ENCODE results near the gene ABCA1.

ABCA1 gene

DNA sequence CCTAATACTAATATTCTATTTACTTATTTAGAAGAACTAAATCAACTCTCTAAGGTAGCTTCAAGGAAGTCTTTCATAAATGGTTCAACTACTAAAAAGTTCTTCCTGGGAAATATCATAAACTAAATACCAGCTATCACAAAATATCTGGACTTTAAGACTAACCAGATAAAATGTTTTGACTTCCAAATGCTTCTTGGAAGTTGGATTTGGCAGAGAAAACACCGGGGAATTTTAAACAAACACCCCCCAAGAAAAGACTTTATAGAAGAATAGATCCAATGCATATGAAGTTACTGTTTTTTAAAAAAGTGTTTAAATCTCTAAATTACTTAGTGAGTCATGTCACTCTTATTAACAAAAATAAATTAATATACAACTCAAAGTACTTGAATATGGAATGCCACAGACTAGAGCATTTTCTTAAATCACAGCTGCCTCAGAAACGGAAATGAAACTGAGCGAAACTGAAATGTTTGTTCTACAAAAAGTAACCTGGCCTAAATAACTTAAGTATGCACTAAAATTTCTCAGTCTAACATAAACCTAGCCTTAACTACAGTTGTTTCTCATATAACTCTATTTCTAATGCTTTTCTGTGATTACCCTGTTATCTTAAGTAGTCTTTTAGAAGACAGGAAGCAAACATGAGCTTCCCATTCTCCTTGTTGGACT lies 6.8 kb downstream of the ABCA1 start:
- peak overlapping the region; percentile 97 for H3K27ac ChIP-seq (ENCODE audit: low read depth, low read length)
- no peak overlapping the region for H2AFZ ChIP-seq (ENCODE audit: low read depth, low read length, severe bottlenecking)
- H4K20me1 ChIP-seq (ENCODE audit: low read depth, low read length) = no peaks in the 10 kb centered on the region
- peak overlapping the region; percentile 92 for H3K4me2 ChIP-seq (ENCODE audit: low read depth, low read length, poor library complexity, severe bottlenecking)
- H3K9ac ChIP-seq (ENCODE audit: low read length) = peak overlapping the region; percentile 34
- H3K9me3 ChIP-seq (ENCODE audit: insufficient read depth, low read length) = no peaks in the 10 kb centered on the region
- H3K9me2 ChIP-seq (replicated peaks; ENCODE audit: insufficient read depth, low read length) = no peaks in the 10 kb centered on the region
- peaks cover 30% of the 10 kb centered on the region for H3F3A ChIP-seq (ENCODE audit: insufficient read depth)
- H3K36me3 ChIP-seq (ENCODE audit: low read length) = no peaks in the 10 kb centered on the region
- no peak for TF ChIP-seq EZH2phosphoT487 (conservative IDR thresholded peaks at IDR 0.05; ENCODE audit: low read length)
- TF ChIP-seq, protein P1, sequence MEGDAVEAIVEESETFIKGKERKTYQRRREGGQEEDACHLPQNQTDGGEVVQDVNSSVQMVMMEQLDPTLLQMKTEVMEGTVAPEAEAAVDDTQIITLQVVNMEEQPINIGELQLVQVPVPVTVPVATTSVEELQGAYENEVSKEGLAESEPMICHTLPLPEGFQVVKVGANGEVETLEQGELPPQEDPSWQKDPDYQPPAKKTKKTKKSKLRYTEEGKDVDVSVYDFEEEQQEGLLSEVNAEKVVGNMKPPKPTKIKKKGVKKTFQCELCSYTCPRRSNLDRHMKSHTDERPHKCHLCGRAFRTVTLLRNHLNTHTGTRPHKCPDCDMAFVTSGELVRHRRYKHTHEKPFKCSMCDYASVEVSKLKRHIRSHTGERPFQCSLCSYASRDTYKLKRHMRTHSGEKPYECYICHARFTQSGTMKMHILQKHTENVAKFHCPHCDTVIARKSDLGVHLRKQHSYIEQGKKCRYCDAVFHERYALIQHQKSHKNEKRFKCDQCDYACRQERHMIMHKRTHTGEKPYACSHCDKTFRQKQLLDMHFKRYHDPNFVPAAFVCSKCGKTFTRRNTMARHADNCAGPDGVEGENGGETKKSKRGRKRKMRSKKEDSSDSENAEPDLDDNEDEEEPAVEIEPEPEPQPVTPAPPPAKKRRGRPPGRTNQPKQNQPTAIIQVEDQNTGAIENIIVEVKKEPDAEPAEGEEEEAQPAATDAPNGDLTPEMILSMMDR (IDR thresholded peaks at IDR 0.05; ENCODE audit: insufficient read depth, low read length, poor library complexity, severe bottlenecking) = no peak
- peak overlapping the region; percentile 31 for H3K4me3 ChIP-seq (ENCODE audit: insufficient read depth, low read length, poor library complexity, severe bottlenecking)
- H3K79me2 ChIP-seq (ENCODE audit: insufficient read depth, low read length) = no peaks in the 10 kb centered on the region
- no peaks in the 10 kb centered on the region for H3K27me3 ChIP-seq (ENCODE audit: low read length)

DNA sequence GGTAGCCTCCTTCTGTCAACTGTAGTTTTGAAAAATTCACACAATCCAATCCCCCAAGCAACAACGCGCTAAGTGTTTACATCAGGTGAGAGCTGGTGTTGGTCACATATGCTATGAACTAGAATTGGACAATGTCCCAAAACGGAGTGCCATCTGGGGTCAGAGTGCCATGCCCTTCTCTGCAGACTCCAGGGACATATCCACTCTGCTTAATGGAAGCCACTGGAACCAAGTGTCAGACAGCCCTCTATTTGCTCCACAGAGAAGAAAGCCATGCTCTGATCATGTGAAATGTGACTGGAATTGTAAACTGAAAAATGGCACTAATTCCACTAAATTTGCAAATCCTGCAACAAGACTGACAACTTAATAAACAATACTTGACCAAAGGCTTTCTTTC lies 12.2 kb downstream of the ABCA1 start:
- H3K36me3 ChIP-seq (ENCODE audit: low read length) = no peaks in the 10 kb centered on the region
- no peak overlapping the region for H2AFZ ChIP-seq (ENCODE audit: low read depth, low read length, severe bottlenecking)
- no peaks in the 10 kb centered on the region for H3K79me2 ChIP-seq (ENCODE audit: insufficient read depth, low read length)
- H3K9me3 ChIP-seq (ENCODE audit: insufficient read depth, low read length) = no peaks in the 10 kb centered on the region
- no peaks in the 10 kb centered on the region for H4K20me1 ChIP-seq (ENCODE audit: low read depth, low read length)
- no peaks in the 10 kb centered on the region for H3K9me2 ChIP-seq (replicated peaks; ENCODE audit: insufficient read depth, low read length)
- no peaks in the 10 kb centered on the region for H3F3A ChIP-seq (ENCODE audit: insufficient read depth)
- no peak overlapping the region for H3K9ac ChIP-seq (ENCODE audit: low read length)
- no peak overlapping the region for H3K27ac ChIP-seq (ENCODE audit: low read depth, low read length)
- H3K27me3 ChIP-seq (ENCODE audit: low read length) = peaks cover 2% of the 10 kb centered on the region; the same call in 1 of the 2 replicates
- no peak overlapping the region for H3K4me2 ChIP-seq (ENCODE audit: low read depth, low read length, poor library complexity, severe bottlenecking)
- TF ChIP-seq EZH2phosphoT487 (conservative IDR thresholded peaks at IDR 0.05; ENCODE audit: low read length) = no peak
- TF ChIP-seq, protein P1 (IDR thresholded peaks at IDR 0.05; ENCODE audit: insufficient read depth, low read length, poor library complexity, severe bottlenecking) = no peak
- no peak overlapping the region for H3K4me3 ChIP-seq (ENCODE audit: insufficient read depth, low read length, poor library complexity, severe bottlenecking)

DNA sequence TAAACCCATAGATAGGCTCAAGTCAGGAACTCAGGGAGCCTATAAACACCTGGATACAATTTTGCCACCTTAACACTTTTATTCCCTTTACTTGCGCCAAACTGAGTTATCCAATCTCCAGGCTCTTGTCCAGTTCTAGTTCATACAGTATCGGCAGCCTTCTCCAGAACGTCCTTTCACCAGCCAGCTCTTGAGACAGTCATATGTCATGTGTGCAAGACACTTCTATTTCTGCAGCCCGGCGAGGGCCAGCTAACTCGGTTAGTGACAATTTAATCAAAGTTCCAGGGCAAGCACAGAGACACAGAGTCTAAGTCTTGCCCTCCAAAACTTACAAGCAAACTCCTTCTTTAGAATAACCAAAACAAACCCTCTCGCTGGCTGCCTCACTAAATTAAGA lies 12.9 kb downstream of the ABCA1 start:
- TF ChIP-seq, protein P1 (IDR thresholded peaks at IDR 0.05; ENCODE audit: insufficient read depth, low read length, poor library complexity, severe bottlenecking) = no peak
- TF ChIP-seq EZH2phosphoT487 (conservative IDR thresholded peaks at IDR 0.05; ENCODE audit: low read length) = no peak
- Histone ChIP-seq H2AFZ (ENCODE audit: low read depth, low read length, severe bottlenecking) (no peak overlapping the region), H3K27ac (ENCODE audit: low read depth, low read length) (no peak overlapping the region), H3K9me2 (replicated peaks; ENCODE audit: insufficient read depth, low read length) (no peaks in the 10 kb centered on the region), H3K4me3 (ENCODE audit: insufficient read depth, low read length, poor library complexity, severe bottlenecking) (no peak overlapping the region), H4K20me1 (ENCODE audit: low read depth, low read length) (no peaks in the 10 kb centered on the region), H3K36me3 (ENCODE audit: low read length) (no peaks in the 10 kb centered on the region), H3K4me2 (ENCODE audit: low read depth, low read length, poor library complexity, severe bottlenecking) (no peak overlapping the region), H3F3A (ENCODE audit: insufficient read depth) (no peaks in the 10 kb centered on the region), H3K27me3 (ENCODE audit: low read length) (peaks cover 2% of the 10 kb centered on the region; the same call in 1 of the 2 replicates), H3K79me2 (ENCODE audit: insufficient read depth, low read length) (no peaks in the 10 kb centered on the region), H3K9me3 (ENCODE audit: insufficient read depth, low read length) (no peaks in the 10 kb centered on the region), H3K9ac (ENCODE audit: low read length) (no peak overlapping the region)

Data from SU-DHL-6 (cell line).